Measurements from ENCODE around the gene APBA3.

The APBA3 gene

DNA sequence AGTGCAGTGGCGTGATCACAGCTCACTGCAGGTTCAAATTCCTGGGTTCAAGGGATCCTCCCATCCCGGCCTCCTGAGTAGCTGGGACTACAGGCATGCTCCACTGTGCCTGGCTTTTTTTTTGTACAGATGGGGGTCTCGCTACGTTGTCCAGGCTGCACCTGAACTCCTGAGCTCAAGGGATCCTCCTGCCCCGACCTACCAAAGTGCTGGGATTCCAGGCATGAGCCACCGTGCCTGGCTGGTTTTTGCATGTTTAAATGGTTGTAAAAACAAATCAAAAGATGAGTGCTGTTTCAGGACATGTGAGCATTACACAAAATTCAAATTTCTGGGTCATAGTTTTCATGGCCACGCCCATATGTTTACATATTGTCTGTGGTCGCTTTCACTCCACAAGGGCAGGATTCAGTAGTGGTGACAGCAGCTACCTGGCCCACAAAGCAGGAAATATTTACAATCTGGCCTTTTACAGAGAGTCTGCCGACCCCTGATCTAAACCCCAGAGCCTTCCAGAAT lies 19.4 kb upstream of the APBA3 start:
- H3K9me3 ChIP-seq, result peaks cover 37% of the 10 kb centered on the region
- H4K20me1 ChIP-seq, result 0 out of 2 replicates have a peak, but pooled peaks cover 7% of the 10 kb centered on the region
- H3K4me1 ChIP-seq, result peaks cover 10% of the 10 kb centered on the region; the same call in 1 of the 2 replicates
- H3K9ac ChIP-seq, result no peak overlapping the region
- no peak overlapping the region for H3K4me3 ChIP-seq
- peaks cover 24% of the 10 kb centered on the region for H3K27me3 ChIP-seq
- H3K27ac ChIP-seq, result no peak overlapping the region
- no peak for TF ChIP-seq Cebpa-rat (IDR thresholded peaks at IDR 0.05)
- H3K36me3 ChIP-seq, result no peaks in the 10 kb centered on the region
- H3K4me2 ChIP-seq, result no peak overlapping the region

DNA sequence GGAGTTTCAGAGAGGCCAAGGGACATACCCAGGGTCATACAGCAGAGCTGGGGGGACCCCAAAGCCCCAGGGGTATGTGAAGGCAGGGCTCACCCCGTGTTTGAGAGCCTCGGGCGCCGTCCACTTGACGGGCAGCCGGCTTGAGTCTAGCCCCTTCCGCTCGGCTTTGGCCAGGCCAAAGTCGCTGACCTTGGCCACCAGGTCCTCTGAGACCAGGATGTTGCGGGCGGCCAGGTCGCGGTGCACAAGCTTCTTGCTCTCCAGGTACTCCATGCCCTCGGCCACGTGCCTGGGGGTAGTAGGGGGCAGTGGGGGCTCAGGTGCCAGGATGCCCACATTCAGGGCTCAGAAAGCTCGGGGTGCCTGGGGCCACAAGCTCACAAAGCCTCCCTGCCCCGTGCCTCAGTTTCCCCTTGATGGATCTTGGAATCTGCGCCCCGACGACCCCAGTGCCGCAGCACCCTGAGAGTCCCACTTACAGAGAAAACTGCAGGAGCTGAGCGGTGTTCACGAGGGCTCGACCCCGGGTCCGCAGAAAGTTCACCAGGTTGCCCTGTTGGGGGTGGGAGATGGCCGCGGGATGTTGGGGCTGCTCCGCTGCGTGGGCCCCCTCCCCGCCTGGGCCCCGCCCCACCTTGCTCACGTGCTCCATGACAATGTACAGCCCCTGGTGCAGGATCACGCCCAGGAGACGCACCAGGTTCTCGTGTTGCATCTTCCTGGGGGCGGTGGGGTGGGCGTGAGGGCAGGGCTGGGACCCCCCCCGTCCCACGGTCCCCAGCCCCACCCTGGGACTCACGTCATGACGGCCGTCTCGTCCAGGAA lies 17.6 kb upstream of the APBA3 start:
- Histone ChIP-seq H3K27ac (no peak overlapping the region), H3K9me3 (peaks cover 37% of the 10 kb centered on the region), H3K27me3 (peaks cover 7% of the 10 kb centered on the region), H3K36me3 (no peaks in the 10 kb centered on the region), H4K20me1 (no peaks in the 10 kb centered on the region), H3K4me2 (no peak overlapping the region), H3K9ac (no peak overlapping the region), H3K4me1 (no peaks in the 10 kb centered on the region), H3K4me3 (no peak overlapping the region)
- TF ChIP-seq Cebpa-rat (IDR thresholded peaks at IDR 0.05), result no peak

DNA sequence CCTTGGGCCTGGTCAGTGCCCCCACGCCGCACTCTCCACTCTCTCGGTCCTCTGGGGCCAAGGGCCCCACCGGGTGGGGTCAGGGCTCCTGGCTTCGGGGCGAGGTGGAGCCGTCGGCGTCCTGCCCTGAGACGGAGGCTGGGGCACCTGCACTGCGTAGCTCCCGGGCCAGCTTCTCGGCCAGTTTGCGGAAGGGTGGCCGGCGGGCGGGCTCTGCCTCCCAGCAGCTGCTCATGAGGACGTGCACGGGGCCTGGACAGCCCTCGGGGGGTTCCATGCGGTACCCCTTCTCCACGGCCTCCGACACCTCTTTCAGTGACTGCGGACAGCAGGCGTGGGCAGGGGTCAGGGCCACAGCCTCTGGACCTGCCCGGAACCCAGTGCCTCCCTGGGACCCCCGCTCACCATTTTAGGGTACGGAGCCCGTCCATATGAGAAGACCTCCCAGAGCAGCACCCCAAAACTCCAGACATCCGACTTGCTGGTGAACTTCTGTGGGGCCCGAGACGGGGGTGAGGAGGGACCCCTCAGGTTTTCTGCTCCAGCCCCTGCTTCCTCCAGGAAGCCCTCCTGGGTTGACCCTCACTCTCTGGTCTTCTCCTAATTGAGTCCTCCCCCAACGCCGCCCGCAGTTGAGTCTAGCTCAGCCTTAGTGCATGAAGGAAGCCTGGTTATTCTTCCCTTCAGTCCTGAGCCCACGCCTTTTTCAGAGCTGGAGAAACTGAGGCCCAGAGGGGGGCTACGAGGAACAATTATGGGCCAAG lies 16.8 kb upstream of the APBA3 start:
- H3K9me3 ChIP-seq, result peaks cover 37% of the 10 kb centered on the region
- no peak overlapping the region for H3K27ac ChIP-seq
- H4K20me1 ChIP-seq, result no peaks in the 10 kb centered on the region
- H3K4me2 ChIP-seq, result no peak overlapping the region
- no peaks in the 10 kb centered on the region for H3K27me3 ChIP-seq
- H3K4me3 ChIP-seq, result no peak overlapping the region
- no peaks in the 10 kb centered on the region for H3K4me1 ChIP-seq
- no peak for TF ChIP-seq Cebpa-rat (IDR thresholded peaks at IDR 0.05)
- no peak overlapping the region for H3K9ac ChIP-seq
- no peaks in the 10 kb centered on the region for H3K36me3 ChIP-seq

DNA sequence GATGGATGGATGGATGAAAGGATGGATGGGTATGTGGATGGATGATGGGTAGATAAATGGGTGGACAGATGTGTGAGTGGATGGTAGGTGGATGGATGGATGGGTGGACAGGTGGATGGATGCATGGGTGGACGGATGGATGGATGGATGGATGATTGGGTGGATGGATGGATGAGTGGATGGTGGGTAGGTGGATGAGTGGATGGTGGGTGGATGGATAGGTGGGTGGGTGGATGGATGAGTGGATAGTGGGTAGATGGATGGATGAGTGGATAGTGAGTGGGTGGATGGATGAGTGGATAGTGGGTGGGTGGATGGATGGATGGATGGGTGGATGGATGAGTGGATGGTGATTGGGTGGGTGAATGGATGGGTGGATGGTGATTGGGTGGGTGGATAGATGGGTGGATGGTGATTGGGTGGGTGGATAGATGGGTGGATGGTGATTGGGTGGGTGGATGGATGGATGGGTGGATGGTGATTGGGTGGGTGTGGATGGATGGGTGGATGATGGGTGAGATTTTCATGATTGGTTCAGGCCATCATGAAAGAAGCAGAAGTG lies 15.1 kb upstream of the APBA3 start:
- Histone ChIP-seq H3K36me3 (no peaks in the 10 kb centered on the region), H3K27ac (no peak overlapping the region), H3K4me1 (no peaks in the 10 kb centered on the region), H3K9me3 (peaks cover 23% of the 10 kb centered on the region), H3K4me2 (no peak overlapping the region), H4K20me1 (no peaks in the 10 kb centered on the region), H3K4me3 (no peak overlapping the region), H3K9ac (no peak overlapping the region), H3K27me3 (no peaks in the 10 kb centered on the region)
- TF ChIP-seq Cebpa-rat (IDR thresholded peaks at IDR 0.05), result no peak

DNA sequence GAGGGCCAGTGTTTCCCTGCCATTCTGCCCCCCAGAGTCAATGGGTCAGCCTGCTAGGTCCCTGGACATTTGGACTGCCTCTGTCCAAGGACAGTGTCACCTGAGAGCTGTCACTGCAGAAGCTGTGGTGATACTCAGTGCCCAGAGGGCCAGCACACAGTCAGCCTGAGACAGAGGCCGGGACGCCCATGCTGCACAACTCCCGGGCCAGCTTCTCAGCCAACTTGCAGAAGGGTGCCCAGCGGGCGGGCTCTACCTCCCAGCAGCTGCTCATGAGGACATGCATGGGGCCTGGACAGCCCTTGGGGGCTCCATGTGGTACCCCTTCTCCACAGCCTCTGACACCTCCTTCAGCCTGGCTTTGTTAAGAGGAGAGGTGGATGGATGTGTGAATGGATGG lies 14.3 kb upstream of the APBA3 start:
- Histone ChIP-seq H3K9me3 (peaks cover 16% of the 10 kb centered on the region), H3K4me2 (no peak overlapping the region), H3K4me1 (no peaks in the 10 kb centered on the region), H3K9ac (no peak overlapping the region), H3K36me3 (no peaks in the 10 kb centered on the region), H3K4me3 (no peak overlapping the region), H4K20me1 (no peaks in the 10 kb centered on the region), H3K27me3 (no peaks in the 10 kb centered on the region), H3K27ac (no peak overlapping the region)
- no peak for TF ChIP-seq Cebpa-rat (IDR thresholded peaks at IDR 0.05)

DNA sequence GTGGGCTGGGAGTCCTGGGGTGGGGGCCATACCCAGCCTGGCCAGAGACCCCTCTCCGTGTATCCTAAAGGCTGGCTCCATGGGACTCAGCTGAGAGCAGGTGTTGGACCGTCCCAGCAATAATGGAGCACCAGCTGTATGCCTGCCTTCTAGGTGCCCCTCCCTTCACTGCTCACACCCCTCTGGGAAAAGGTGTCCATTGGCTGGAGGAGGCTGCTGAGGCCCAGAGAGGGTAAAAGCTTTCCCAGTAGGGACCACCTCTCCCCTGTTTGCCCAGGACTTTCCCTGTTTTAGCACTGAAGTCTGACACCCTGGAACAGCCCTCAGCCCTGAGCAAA lies 13.9 kb upstream of the APBA3 start:
- Histone ChIP-seq H4K20me1 (no peaks in the 10 kb centered on the region), H3K36me3 (peaks cover 4% of the 10 kb centered on the region; the same call in 1 of the 2 replicates), H3K27me3 (no peaks in the 10 kb centered on the region), H3K9ac (no peak overlapping the region), H3K4me3 (no peak overlapping the region), H3K4me1 (no peaks in the 10 kb centered on the region), H3K9me3 (peaks cover 13% of the 10 kb centered on the region), H3K4me2 (no peak overlapping the region), H3K27ac (no peak overlapping the region)
- TF ChIP-seq Cebpa-rat (IDR thresholded peaks at IDR 0.05), result no peak

DNA sequence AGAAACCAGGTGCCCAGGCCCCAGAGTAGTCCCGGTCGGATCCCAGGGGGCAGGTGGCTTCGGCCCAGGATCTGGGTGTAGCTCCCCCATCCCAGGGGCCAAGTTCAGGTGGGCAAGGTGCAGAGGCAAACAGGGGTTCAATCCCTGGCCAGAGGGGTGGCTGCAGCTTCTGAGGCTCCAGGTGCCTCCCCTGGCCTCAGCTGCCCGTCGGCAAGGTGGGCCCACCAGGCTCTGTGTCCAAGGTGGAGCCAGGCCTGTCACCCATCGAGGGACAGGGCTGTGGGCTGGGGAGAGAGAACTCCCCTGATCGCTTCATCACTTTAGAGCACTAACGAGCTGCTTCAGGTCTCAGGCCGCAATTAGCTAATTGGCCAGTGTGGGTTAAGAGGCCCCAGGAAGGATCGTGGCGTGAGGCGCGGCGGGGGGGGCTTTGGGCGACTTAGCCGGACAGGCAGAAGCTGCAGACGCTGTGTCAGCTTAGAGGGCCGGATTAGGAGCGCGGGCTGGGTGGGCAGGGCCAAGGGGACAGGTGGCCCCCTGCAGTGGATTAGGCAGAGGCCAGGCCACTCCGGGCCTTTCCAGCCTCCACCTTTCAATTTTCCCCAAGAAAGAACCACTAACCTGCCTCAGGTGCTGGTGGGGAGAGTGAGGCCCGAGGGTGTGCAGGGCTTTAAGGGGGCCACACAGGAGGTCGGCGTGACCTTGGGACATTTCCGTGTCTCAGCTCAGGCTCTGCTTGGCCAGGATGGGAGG lies 13.3 kb upstream of the APBA3 start:
- H3K4me2 ChIP-seq, result no peak overlapping the region
- H3K9me3 ChIP-seq, result peaks cover 13% of the 10 kb centered on the region
- H3K9ac ChIP-seq, result no peak overlapping the region
- no peak overlapping the region for H3K27ac ChIP-seq
- no peaks in the 10 kb centered on the region for H3K4me1 ChIP-seq
- H3K36me3 ChIP-seq, result peaks cover 9% of the 10 kb centered on the region; the same call in 1 of the 2 replicates
- no peaks in the 10 kb centered on the region for H3K27me3 ChIP-seq
- TF ChIP-seq Cebpa-rat (IDR thresholded peaks at IDR 0.05), result no peak
- no peak overlapping the region for H3K4me3 ChIP-seq
- no peaks in the 10 kb centered on the region; the same call in 1 of the 2 replicates for H4K20me1 ChIP-seq

DNA sequence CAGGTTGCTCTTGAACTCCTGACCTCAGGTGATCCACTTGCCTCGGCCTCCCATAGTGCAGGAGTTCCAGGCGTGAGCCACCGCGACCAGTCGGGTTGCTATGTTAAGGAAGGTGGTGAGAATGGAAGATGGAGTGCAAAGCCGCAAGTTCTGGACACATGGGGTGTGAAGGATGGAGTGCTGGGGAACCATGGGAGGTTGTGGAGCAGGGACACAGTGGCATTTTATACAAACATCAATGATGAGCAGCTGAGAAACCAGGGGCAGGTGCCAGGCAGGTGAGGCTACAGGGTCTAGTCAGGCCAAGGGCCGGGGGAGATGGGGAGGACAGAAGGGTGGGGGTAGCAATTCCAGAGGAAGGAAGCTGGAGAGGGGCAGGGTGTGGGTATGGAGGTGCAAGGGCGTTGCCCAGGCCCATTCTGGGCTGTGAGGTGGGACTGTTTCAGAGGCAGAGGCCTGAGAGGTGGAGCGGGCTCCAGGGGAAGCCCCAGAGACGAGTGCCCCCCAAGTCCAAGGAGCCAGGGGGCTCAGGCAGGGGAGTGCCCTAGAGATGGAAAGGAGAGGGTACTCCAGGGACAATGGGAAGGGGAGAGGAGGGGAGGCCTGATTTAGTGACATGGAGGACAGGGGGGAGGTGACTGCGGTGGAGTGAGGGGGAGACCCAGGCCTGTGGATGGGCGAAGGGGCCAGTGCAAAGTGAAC lies 12.5 kb upstream of the APBA3 start:
- Histone ChIP-seq H3K27ac (no peak overlapping the region), H3K9ac (no peak overlapping the region), H3K36me3 (peaks cover 16% of the 10 kb centered on the region; the same call in 1 of the 2 replicates), H3K9me3 (peaks cover 13% of the 10 kb centered on the region), H4K20me1 (no peaks in the 10 kb centered on the region; the same call in 1 of the 2 replicates), H3K27me3 (no peaks in the 10 kb centered on the region), H3K4me1 (no peaks in the 10 kb centered on the region), H3K4me2 (no peak overlapping the region), H3K4me3 (no peak overlapping the region)
- TF ChIP-seq Cebpa-rat (IDR thresholded peaks at IDR 0.05), result no peak

All from BLaER1 (cell line).